ENCODE measurements around the gene REG3G.

Gene REG3G

GRCh38 chr2:79005216-79005615 is 20.3 kb upstream of the REG3G start:
- H3K79me2 ChIP-seq (ENCODE audit: insufficient read depth, low read length) = no peaks in the 10 kb centered on the region
- TF ChIP-seq CTCF (conservative IDR thresholded peaks at IDR 0.05; ENCODE audit: low read length) = no peak
- TF ChIP-seq EZH2phosphoT487 (IDR thresholded peaks at IDR 0.05; ENCODE audit: borderline replicate concordance) = no peak
- H3K4me1 ChIP-seq (ENCODE audit: insufficient read depth, low read length, poor library complexity, severe bottlenecking) = no peaks in the 10 kb centered on the region
- no peaks in the 10 kb centered on the region for H3K27me3 ChIP-seq (ENCODE audit: insufficient read depth, low read length, poor library complexity, severe bottlenecking)
- H3K9me2 ChIP-seq (replicated peaks; ENCODE audit: low read depth, low read length) = no peaks in the 10 kb centered on the region
- H3K9me3 ChIP-seq (ENCODE audit: insufficient read depth, low read depth, low read length) = no peaks in the 10 kb centered on the region; the same call in 1 of the 2 replicates
- no peak overlapping the region for H3K9ac ChIP-seq (ENCODE audit: low read depth, low read length, poor library complexity, severe bottlenecking)
- no peak overlapping the region for H3K4me3 ChIP-seq (ENCODE audit: low read length, poor library complexity, severe bottlenecking)
- H3F3A ChIP-seq (ENCODE audit: low read depth) = no peaks in the 10 kb centered on the region
- H4K20me1 ChIP-seq (ENCODE audit: insufficient read depth, low read length, poor library complexity, severe bottlenecking) = no peaks in the 10 kb centered on the region
- H3K36me3 ChIP-seq (ENCODE audit: insufficient read depth, low read length) = no peaks in the 10 kb centered on the region
- no peak overlapping the region for H2AFZ ChIP-seq (ENCODE audit: low read length)
- no peak overlapping the region for H3K4me2 ChIP-seq (ENCODE audit: low read depth, low read length, poor library complexity, severe bottlenecking)

GRCh38 chr2:79009388-79009787 is 16.1 kb upstream of the REG3G start:
- Histone ChIP-seq H3F3A (ENCODE audit: low read depth) (no peaks in the 10 kb centered on the region), H3K4me2 (ENCODE audit: low read depth, low read length, poor library complexity, severe bottlenecking) (no peak overlapping the region), H3K9me2 (replicated peaks; ENCODE audit: low read depth, low read length) (no peaks in the 10 kb centered on the region), H3K9me3 (ENCODE audit: insufficient read depth, low read depth, low read length) (no peaks in the 10 kb centered on the region; the same call in 1 of the 2 replicates), H3K9ac (ENCODE audit: low read depth, low read length, poor library complexity, severe bottlenecking) (no peak overlapping the region), H4K20me1 (ENCODE audit: insufficient read depth, low read length, poor library complexity, severe bottlenecking) (no peaks in the 10 kb centered on the region), H3K27me3 (ENCODE audit: insufficient read depth, low read length, poor library complexity, severe bottlenecking) (no peaks in the 10 kb centered on the region), H3K79me2 (ENCODE audit: insufficient read depth, low read length) (no peaks in the 10 kb centered on the region), H2AFZ (ENCODE audit: low read length) (no peak overlapping the region), H3K4me3 (ENCODE audit: low read length, poor library complexity, severe bottlenecking) (no peak overlapping the region), H3K36me3 (ENCODE audit: insufficient read depth, low read length) (no peaks in the 10 kb centered on the region), H3K4me1 (ENCODE audit: insufficient read depth, low read length, poor library complexity, severe bottlenecking) (no peaks in the 10 kb centered on the region)
- TF ChIP-seq CTCF (conservative IDR thresholded peaks at IDR 0.05; ENCODE audit: low read length) (no peak), EZH2phosphoT487 (IDR thresholded peaks at IDR 0.05; ENCODE audit: borderline replicate concordance) (no peak)

GRCh38 chr2:79011496-79011895 is 14.0 kb upstream of the REG3G start:
- Histone ChIP-seq H2AFZ (ENCODE audit: low read length) (no peak overlapping the region), H3K4me1 (ENCODE audit: insufficient read depth, low read length, poor library complexity, severe bottlenecking) (no peaks in the 10 kb centered on the region), H3K9ac (ENCODE audit: low read depth, low read length, poor library complexity, severe bottlenecking) (no peak overlapping the region)

More at GRCh38 chr2:79011496-79011895, 14.0 kb upstream of the REG3G start:
- no peaks in the 10 kb centered on the region for H3K36me3 ChIP-seq (ENCODE audit: insufficient read depth, low read length)
- TF ChIP-seq EZH2phosphoT487 (IDR thresholded peaks at IDR 0.05; ENCODE audit: borderline replicate concordance) (no peak), CTCF (conservative IDR thresholded peaks at IDR 0.05; ENCODE audit: low read length) (no peak)
- no peak overlapping the region for H3K4me2 ChIP-seq (ENCODE audit: low read depth, low read length, poor library complexity, severe bottlenecking)
- no peak overlapping the region for H3K4me3 ChIP-seq (ENCODE audit: low read length, poor library complexity, severe bottlenecking)
- H3K9me2 ChIP-seq (replicated peaks; ENCODE audit: low read depth, low read length) = no peaks in the 10 kb centered on the region
- no peaks in the 10 kb centered on the region for H3K27me3 ChIP-seq (ENCODE audit: insufficient read depth, low read length, poor library complexity, severe bottlenecking)
- no peaks in the 10 kb centered on the region for H3K79me2 ChIP-seq (ENCODE audit: insufficient read depth, low read length)
- no peaks in the 10 kb centered on the region for H3F3A ChIP-seq (ENCODE audit: low read depth)
- no peaks in the 10 kb centered on the region for H4K20me1 ChIP-seq (ENCODE audit: insufficient read depth, low read length, poor library complexity, severe bottlenecking)
- no peaks in the 10 kb centered on the region for H3K9me3 ChIP-seq (ENCODE audit: insufficient read depth, low read depth, low read length)

All from Loucy (cell line).